CD4-positive, alpha-beta T cell (primary cell): ENCODE measurements around the gene SV2C. TPM values are rescaled to one million over a fixed set of nuclear protein-coding genes. Genes with fewer than 3 reads are reported as not detected.

Source experiments
- ATAC-seq: fragments of 200-7000 bp; cut with Tn5 transposase; one replicate; pipeline ENCODE4 v1.10.0; 2022; ENCODE audit warnings: mild to moderate bottlenecking; ENCODE audit not compliant: poor library complexity
- CTCF ChIA-PET: fragments of 350-600 bp; sonication (Branson Sonifier 250); formaldehyde crosslinking; loops from one replicate; lab custom pipeline; 2021; ENCODE audit warnings: antibody characterized with exemption, inconsistent platforms; lab: Charles Lee
- POLR2A ChIA-PET: fragments of 350-600 bp; sonication (Branson Sonifier 250); formaldehyde crosslinking; loops from one replicate; lab custom pipeline; 2021; ENCODE audit warnings: antibody characterized with exemption, inconsistent platforms; lab: Charles Lee
- DNase-seq, 14 experiments: peaks; one replicate each; pipeline ENCODE4 v3.0.0-alpha.2; 2013 to 2020; ENCODE audit warnings: mixed read lengths in 2 of 14
- H3K27ac ChIP-seq, 2 donors: one replicate each; pipeline versions ENCODE4 v1.5.1 to v1.7.0; 2013; ENCODE audit warnings: low read length in 2 of 2, low read depth in 1 of 2, mild to moderate bottlenecking in 1 of 2
- H3K27me3 ChIP-seq, 2 experiments: 1 replicate in 1 of 2; 2 replicates in 1 of 2; pipeline versions ENCODE4 v1.6.1 to v1.7.0; 2013; ENCODE audit warnings: low read length in 2 of 2, control low read depth in 1 of 2, mild to moderate bottlenecking in 1 of 2, moderate library complexity in 1 of 2; ENCODE audit not compliant: insufficient read depth in 2 of 2, control insufficient read depth in 1 of 2
- H3K36me3 ChIP-seq: one replicate; pipeline ENCODE4 v1.6.1; 2013; ENCODE audit warnings: low read length, control low read depth; ENCODE audit not compliant: insufficient read depth
- H3K4me1 ChIP-seq: one replicate; pipeline ENCODE4 v1.6.1; 2013; ENCODE audit warnings: low read length, control low read depth; ENCODE audit not compliant: insufficient read depth
- H3K4me3 ChIP-seq: one replicate; pipeline ENCODE4 v1.5.1; 2013; ENCODE audit warnings: mild to moderate bottlenecking, low read length, moderate library complexity
- H3K9me3 ChIP-seq, 2 experiments: 1 replicate in 1 of 2; 2 replicates in 1 of 2; pipeline versions ENCODE4 v1.6.1 to v1.7.0; 2013; ENCODE audit warnings: low read length in 2 of 2, mild to moderate bottlenecking in 2 of 2, control low read depth in 1 of 2, moderate library complexity in 1 of 2; ENCODE audit not compliant: control insufficient read depth in 1 of 2, insufficient read depth in 1 of 2
- H3K27ac Mint-ChIP-seq: one replicate; pipeline ENCODE4 v1.8.0; 2020; ENCODE audit warnings: mixed read lengths
- H3K27me3 Mint-ChIP-seq: one replicate; pipeline ENCODE4 v1.8.0; 2021; ENCODE audit warnings: mixed read lengths
- H3K36me3 Mint-ChIP-seq: one replicate; pipeline ENCODE4 v1.8.0; 2021; ENCODE audit warnings: low read depth, mixed read lengths
- H3K4me1 Mint-ChIP-seq: one replicate; pipeline ENCODE4 v1.8.0; 2021; ENCODE audit warnings: low read depth, mixed read lengths
- H3K4me3 Mint-ChIP-seq: one replicate; pipeline ENCODE4 v1.8.0; 2020; ENCODE audit warnings: mild to moderate bottlenecking, mixed read lengths
- H3K9me3 Mint-ChIP-seq: one replicate; pipeline ENCODE4 v1.8.0; 2020; ENCODE audit warnings: mixed read lengths
- intact Hi-C, 2 experiments: fragments of 100-400 bp; cut with DNase I in 1 of 2; cut with micrococcal nuclease in 1 of 2; formaldehyde crosslinking; loops; one replicate each; pipeline versions ENCODE4 v1.15.1 to v1.9.0; 2023 to 2025; cut with DNase I, micrococcal nuclease
- total RNA-seq, 174 experiments: library from RNA in 2 of 174; stranded (reverse) in 2 of 174; gene quantifications; one replicate each; pipeline ENCODE4 v1.2.3 and lab custom pipeline; 2021 to 2026
- TF ChIP-seq, protein P1 (sequence below): fragments of 200-600 bp; IDR thresholded peaks from one replicate; pipeline ENCODE4 v1.8.0; 2022; ENCODE audit warnings: antibody characterized with exemption, mild to moderate bottlenecking

Gene SV2C
- total RNA-seq, 2 experiments from 2014 or later: 0.03 to 0.08 TPM

- no peak overlapping the region for H3K4me3 ChIP-seq
- H3K27ac ChIP-seq: no peak overlapping the region
- intact Hi-C loops: no loop called here
- POLR2A ChIA-PET: no interaction called here
- H3K9me3 ChIP-seq: no peaks in the 10 kb centered on the region
- Mint-ChIP-seq H3K4me1 (no peaks in the 10 kb centered on the region), H3K27ac (no peak overlapping the region), H3K36me3 (no peaks in the 10 kb centered on the region), H3K4me3 (no peak overlapping the region), H3K9me3 (peaks cover 4% of the 10 kb centered on the region), H3K27me3 (peaks cover 7% of the 10 kb centered on the region)
- DNase-seq: no peak
- no peak for ATAC-seq
- no peaks in the 10 kb centered on the region for H3K36me3 ChIP-seq
- TF ChIP-seq, protein P1, sequence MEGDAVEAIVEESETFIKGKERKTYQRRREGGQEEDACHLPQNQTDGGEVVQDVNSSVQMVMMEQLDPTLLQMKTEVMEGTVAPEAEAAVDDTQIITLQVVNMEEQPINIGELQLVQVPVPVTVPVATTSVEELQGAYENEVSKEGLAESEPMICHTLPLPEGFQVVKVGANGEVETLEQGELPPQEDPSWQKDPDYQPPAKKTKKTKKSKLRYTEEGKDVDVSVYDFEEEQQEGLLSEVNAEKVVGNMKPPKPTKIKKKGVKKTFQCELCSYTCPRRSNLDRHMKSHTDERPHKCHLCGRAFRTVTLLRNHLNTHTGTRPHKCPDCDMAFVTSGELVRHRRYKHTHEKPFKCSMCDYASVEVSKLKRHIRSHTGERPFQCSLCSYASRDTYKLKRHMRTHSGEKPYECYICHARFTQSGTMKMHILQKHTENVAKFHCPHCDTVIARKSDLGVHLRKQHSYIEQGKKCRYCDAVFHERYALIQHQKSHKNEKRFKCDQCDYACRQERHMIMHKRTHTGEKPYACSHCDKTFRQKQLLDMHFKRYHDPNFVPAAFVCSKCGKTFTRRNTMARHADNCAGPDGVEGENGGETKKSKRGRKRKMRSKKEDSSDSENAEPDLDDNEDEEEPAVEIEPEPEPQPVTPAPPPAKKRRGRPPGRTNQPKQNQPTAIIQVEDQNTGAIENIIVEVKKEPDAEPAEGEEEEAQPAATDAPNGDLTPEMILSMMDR: no peak
- H3K4me1 ChIP-seq: no peaks in the 10 kb centered on the region
- CTCF ChIA-PET: no interaction called here
- H3K27me3 ChIP-seq: no peaks in the 10 kb centered on the region
These were observed 133.6 kb downstream of the SV2C start for GRCh38 chr5:76216748-76217147.

DNA sequence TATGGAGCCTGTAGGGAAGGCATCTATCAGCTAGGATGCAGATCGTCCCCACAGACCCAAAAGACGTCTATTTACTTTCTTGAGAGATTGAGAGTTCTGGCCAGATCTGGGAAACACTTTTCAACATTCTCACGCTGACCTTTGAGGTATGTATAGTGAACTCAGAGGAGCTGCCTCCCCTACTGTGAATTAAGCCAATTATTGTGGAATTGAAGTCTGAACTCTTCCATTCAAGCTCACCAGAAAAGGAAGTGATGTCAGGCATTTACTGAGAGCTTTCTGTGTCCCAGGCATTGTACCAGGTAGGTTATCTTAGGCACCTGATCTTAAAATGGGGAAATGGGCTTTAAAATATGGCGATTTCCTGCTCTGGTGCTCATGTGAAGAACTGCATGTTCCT is 136.5 kb downstream of the SV2C start:
- ATAC-seq: no peak
- Mint-ChIP-seq H3K9me3 (peaks cover 2% of the 10 kb centered on the region), H3K36me3 (no peaks in the 10 kb centered on the region), H3K27ac (no peak overlapping the region), H3K27me3 (no peaks in the 10 kb centered on the region), H3K4me3 (no peak overlapping the region), H3K4me1 (no peaks in the 10 kb centered on the region)
- intact Hi-C loops: no loop called here
- TF ChIP-seq, protein P1: no peak
- ChIA-PET POLR2A (no interaction called here), CTCF (no interaction called here)
- Histone ChIP-seq H3K36me3 (no peaks in the 10 kb centered on the region), H3K4me1 (no peaks in the 10 kb centered on the region), H3K27me3 (no peaks in the 10 kb centered on the region), H3K4me3 (no peak overlapping the region), H3K9me3 (no peaks in the 10 kb centered on the region), H3K27ac (no peak overlapping the region)
- DNase-seq: no peak

GRCh38 chr5:76221311-76221710 is 138.1 kb downstream of the SV2C start:
- Histone ChIP-seq H3K9me3 (no peaks in the 10 kb centered on the region), H3K27me3 (no peaks in the 10 kb centered on the region), H3K4me3 (no peak overlapping the region), H3K36me3 (no peaks in the 10 kb centered on the region), H3K27ac (no peak overlapping the region), H3K4me1 (no peaks in the 10 kb centered on the region)
- Mint-ChIP-seq H3K4me3 (no peak overlapping the region), H3K36me3 (no peaks in the 10 kb centered on the region), H3K27me3 (no peaks in the 10 kb centered on the region), H3K27ac (no peak overlapping the region), H3K4me1 (no peaks in the 10 kb centered on the region), H3K9me3 (no peaks in the 10 kb centered on the region)
- DNase-seq: no peak
- ChIA-PET POLR2A (no interaction called here), CTCF (no interaction called here)
- no peak for ATAC-seq
- TF ChIP-seq, protein P1: no peak
- intact Hi-C loops: no loop called here
